Neuron (in vitro differentiated cells): Measurements from ENCODE around the gene GPC5.
"Not testable (repeated sequence)": the region's sequence is repeated elsewhere in the genome, so short reads cannot be mapped to it uniquely, and the experiment has no call there.

Source experiments
- H2AFZ ChIP-seq: one replicate; pipeline ENCODE4 v1.6.1; 2013; ENCODE audit warnings: low read depth, mild to moderate bottlenecking, inconsistent platforms, low read length, moderate library complexity
- H3K27me3 ChIP-seq: one replicate; pipeline ENCODE4 v1.6.1; 2013; ENCODE audit warnings: low read length; ENCODE audit not compliant: insufficient read depth
- H3K36me3 ChIP-seq: one replicate; pipeline ENCODE4 v1.6.1; 2013; ENCODE audit warnings: low read length; ENCODE audit not compliant: insufficient read depth
- H3K4me1 ChIP-seq: one replicate; pipeline ENCODE4 v1.6.1; 2013; ENCODE audit warnings: low read length; ENCODE audit not compliant: insufficient read depth
- H3K4me3 ChIP-seq: 2 replicates; pipeline ENCODE4 v1.5.1; 2013; ENCODE audit warnings: mild to moderate bottlenecking, low read length, moderate library complexity
- H3K9me3 ChIP-seq: one replicate; pipeline ENCODE4 v1.6.1; 2013; ENCODE audit warnings: low read length

Gene GPC5

DNA sequence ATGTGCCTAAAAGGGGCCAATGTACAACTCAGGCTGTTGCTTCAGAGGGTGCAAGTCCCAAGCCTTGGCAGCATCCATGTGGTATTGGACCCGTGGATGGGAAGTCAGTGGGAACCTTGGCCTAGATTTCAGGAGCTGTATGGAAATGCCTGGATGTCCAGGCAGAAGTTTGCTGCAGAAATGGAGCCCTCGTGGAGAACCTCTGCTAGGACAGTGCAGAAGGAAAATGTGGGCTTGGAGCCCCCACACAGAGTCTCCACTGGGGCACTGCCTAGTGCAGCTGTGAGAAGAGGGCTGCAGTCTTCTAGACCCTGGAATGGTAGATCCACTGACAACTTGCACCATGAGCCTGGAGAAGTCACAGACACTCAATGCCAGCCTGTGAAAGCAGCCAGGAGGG is 28.5 kb downstream of the GPC5 start:
- Histone ChIP-seq H3K27me3 (no peaks in the 10 kb centered on the region), H2AFZ (no peak overlapping the region), H3K36me3 (no peaks in the 10 kb centered on the region), H3K4me3 (no peak overlapping the region), H3K9me3 (no peaks in the 10 kb centered on the region), H3K4me1 (no peaks in the 10 kb centered on the region)

DNA sequence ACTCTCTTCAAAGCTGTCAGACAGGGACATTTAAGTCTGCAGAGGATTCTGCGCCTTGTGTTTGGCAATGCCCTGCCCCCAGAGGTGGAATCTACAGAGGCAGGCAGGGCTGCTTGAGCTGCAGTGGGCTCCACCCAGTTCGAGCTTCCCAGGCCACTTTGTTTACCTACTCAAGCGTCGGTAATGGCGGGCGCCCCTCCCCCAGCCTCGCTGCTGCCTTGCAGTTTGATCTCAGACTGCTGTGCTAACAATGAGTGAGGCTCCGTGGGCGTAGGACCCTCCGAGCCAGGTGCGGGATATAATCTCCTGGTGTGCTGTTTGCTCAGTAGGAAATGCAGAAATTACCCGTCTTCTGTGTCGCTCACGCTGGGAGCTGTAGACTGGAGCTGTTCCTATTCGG is 40.3 kb downstream of the GPC5 start:
- H3K27me3 ChIP-seq, H3K4me1 ChIP-seq, H2AFZ ChIP-seq, H3K4me3 ChIP-seq, H3K36me3 ChIP-seq, H3K9me3 ChIP-seq: not testable (repeated sequence)

DNA sequence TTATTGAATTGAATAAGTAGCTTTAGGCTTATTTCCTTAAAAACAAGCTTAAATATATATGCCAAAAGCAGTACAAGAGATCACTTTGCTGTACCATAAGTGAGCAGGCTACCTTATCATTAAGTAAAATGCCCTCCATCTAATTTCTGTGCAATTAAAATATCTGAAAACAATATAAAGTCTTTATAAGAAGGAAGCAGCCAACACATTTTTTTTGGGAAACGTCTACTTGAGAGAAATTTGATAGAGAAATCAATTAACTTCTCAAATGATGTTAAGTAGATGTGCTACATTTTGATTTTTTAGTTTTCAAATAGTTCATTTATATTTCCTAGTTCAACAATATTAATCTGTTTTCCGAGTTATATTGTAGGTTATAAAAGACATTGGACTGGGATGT is 52.5 kb downstream of the GPC5 start:
- no peaks in the 10 kb centered on the region for H3K27me3 ChIP-seq
- no peaks in the 10 kb centered on the region for H3K9me3 ChIP-seq
- no peaks in the 10 kb centered on the region for H3K4me1 ChIP-seq
- no peak overlapping the region for H2AFZ ChIP-seq
- no peaks in the 10 kb centered on the region for H3K36me3 ChIP-seq
- no peak overlapping the region for H3K4me3 ChIP-seq

DNA sequence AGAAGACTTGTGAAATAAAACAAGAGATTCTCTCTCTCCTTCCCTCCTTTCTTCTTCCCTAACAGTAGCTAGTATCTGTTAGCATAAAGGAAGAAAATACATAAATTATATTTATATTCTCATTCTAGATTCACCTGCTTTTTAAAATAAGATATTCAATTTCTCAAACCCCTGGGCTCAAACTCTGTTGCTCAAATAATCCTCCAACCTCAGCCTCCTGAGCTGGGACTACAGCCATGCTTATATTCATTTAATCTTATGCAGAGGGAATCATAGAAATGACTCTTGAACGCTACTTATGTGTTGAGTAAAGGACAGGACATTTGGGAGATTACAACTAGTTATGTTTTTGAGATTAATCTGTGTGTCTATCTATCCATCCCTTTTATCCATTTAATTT is 56.2 kb downstream of the GPC5 start:
- no peaks in the 10 kb centered on the region for H3K9me3 ChIP-seq
- H3K4me3 ChIP-seq: no peak overlapping the region
- H3K4me1 ChIP-seq: no peaks in the 10 kb centered on the region
- H3K36me3 ChIP-seq: no peaks in the 10 kb centered on the region
- H3K27me3 ChIP-seq: no peaks in the 10 kb centered on the region
- H2AFZ ChIP-seq: no peak overlapping the region

GRCh38 chr13:91456837-91457236 is 58.4 kb downstream of the GPC5 start:
- no peaks in the 10 kb centered on the region for H3K36me3 ChIP-seq
- H3K9me3 ChIP-seq: no peaks in the 10 kb centered on the region
- H3K4me1 ChIP-seq: no peaks in the 10 kb centered on the region
- no peak overlapping the region for H3K4me3 ChIP-seq
- no peaks in the 10 kb centered on the region for H3K27me3 ChIP-seq
- H2AFZ ChIP-seq: no peak overlapping the region

DNA sequence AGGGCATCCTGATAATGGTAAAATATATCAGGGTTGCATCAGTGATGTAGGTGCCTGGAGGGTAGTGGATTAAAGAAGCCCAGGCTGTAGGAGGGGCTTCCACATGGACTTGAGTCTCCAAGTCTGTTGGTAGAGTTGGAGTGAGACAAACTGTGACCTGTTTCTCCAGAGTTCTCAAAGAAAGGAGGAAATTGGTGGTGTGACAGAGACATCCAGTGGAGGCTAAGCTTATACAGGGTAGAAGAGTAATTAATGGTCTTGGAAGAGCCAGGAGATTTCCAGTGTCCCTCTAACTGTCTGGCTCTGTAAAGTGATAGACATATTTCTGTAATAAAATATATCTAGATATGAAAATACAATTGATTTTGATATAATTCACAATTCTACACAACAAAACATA is 61.1 kb downstream of the GPC5 start:
- Histone ChIP-seq H3K36me3 (no peaks in the 10 kb centered on the region), H3K27me3 (no peaks in the 10 kb centered on the region), H3K4me3 (no peak overlapping the region), H2AFZ (no peak overlapping the region), H3K4me1 (no peaks in the 10 kb centered on the region), H3K9me3 (no peaks in the 10 kb centered on the region)

- Histone ChIP-seq H3K36me3 (no peaks in the 10 kb centered on the region), H3K4me3 (no peak overlapping the region), H2AFZ (no peak overlapping the region), H3K27me3 (no peaks in the 10 kb centered on the region), H3K9me3 (no peaks in the 10 kb centered on the region), H3K4me1 (no peaks in the 10 kb centered on the region)
These were observed 65.9 kb downstream of the GPC5 start for GRCh38 chr13:91464336-91464735.

DNA sequence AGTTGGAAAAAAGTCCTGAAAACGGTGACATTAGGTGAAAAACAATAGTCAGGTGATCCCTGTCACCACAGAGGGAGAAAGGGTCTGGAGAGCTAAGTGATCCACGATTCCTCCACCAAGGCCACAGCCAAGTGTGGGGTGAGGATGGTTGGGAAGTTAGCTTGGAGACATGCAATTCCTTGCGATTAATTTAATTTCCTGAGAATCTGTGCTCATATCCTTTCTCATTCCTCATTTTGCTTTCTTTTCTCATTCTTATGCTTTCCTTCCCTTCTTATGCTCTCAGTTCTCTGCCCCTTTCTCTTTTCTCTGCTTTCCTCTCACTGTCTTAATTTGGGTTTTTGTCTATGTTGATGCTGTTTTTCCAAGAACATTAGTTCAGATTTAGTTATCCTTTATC is 68.8 kb downstream of the GPC5 start:
- no peaks in the 10 kb centered on the region for H3K27me3 ChIP-seq
- no peak overlapping the region for H2AFZ ChIP-seq
- no peaks in the 10 kb centered on the region for H3K36me3 ChIP-seq
- peaks cover 4% of the 10 kb centered on the region for H3K4me1 ChIP-seq
- H3K9me3 ChIP-seq: no peaks in the 10 kb centered on the region
- H3K4me3 ChIP-seq: no peak overlapping the region

- no peak overlapping the region for H3K4me3 ChIP-seq
- peaks cover 4% of the 10 kb centered on the region for H3K4me1 ChIP-seq
- H3K9me3 ChIP-seq: no peaks in the 10 kb centered on the region
- H3K27me3 ChIP-seq: no peaks in the 10 kb centered on the region
- no peak overlapping the region for H2AFZ ChIP-seq
- H3K36me3 ChIP-seq: no peaks in the 10 kb centered on the region
These were observed 69.9 kb downstream of the GPC5 start for GRCh38 chr13:91468301-91468700.

GRCh38 chr13:91470084-91470621 is 71.7 kb downstream of the GPC5 start:
- no peaks in the 10 kb centered on the region for H3K27me3 ChIP-seq
- H3K4me1 ChIP-seq: peaks cover 4% of the 10 kb centered on the region
- H3K36me3 ChIP-seq: no peaks in the 10 kb centered on the region
- H3K9me3 ChIP-seq: no peaks in the 10 kb centered on the region
- H2AFZ ChIP-seq: no peak overlapping the region
- no peak overlapping the region for H3K4me3 ChIP-seq

GRCh38 chr13:91470681-91471080 is 72.3 kb downstream of the GPC5 start:
- Histone ChIP-seq H3K27me3 (no peaks in the 10 kb centered on the region), H2AFZ (no peak overlapping the region), H3K9me3 (no peaks in the 10 kb centered on the region), H3K4me1 (peaks cover 4% of the 10 kb centered on the region), H3K36me3 (no peaks in the 10 kb centered on the region), H3K4me3 (no peak overlapping the region)

- Histone ChIP-seq H3K27me3 (no peaks in the 10 kb centered on the region), H3K4me1 (peaks cover 11% of the 10 kb centered on the region), H3K9me3 (no peaks in the 10 kb centered on the region), H2AFZ (no peak overlapping the region), H3K36me3 (no peaks in the 10 kb centered on the region), H3K4me3 (no peak overlapping the region)
These were observed 84.0 kb downstream of the GPC5 start for GRCh38 chr13:91482427-91482826.

DNA sequence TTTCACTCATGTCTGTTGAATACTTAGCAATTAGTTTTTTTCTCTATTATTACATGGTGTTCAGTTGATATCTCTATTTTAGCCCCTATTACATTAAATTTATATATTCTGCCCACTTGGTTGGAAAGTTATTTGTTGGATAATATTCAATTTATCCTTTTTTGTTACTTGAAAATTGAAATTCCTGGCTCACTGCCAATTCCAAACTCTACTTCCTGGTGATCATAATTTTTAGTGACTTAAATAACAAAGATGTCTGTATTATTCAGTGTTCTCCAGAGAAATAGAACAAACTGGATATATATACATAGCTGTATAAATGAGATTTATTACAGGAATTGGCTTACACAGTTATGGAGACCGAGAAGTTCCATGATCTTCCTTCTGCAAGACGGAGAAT is 93.6 kb downstream of the GPC5 start:
- no peaks in the 10 kb centered on the region for H3K4me1 ChIP-seq
- H3K36me3 ChIP-seq: no peaks in the 10 kb centered on the region
- H3K9me3 ChIP-seq: no peaks in the 10 kb centered on the region

DNA sequence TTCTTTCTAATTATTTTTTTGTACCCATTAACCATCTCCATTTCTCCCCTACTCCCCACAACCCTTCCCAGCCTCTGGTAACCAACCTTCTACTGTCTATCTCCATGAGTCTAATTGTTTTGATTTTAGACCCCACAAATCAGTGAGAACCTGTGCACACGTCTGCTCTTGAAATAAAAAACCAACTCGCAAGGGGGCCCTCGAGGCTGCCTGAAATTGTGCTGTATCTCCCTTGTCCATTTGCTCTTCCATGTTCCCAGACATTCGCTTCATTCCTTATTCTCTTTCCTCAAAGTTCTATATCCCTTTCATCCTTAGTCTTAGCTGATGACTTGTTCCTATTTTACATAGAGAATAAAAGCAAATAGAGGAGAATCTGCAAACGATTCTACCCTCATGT is 95.0 kb downstream of the GPC5 start:
- H3K4me3 ChIP-seq: no peak overlapping the region
- no peak overlapping the region for H2AFZ ChIP-seq
- no peaks in the 10 kb centered on the region for H3K27me3 ChIP-seq
- H3K4me1 ChIP-seq: no peaks in the 10 kb centered on the region
- H3K9me3 ChIP-seq: no peaks in the 10 kb centered on the region
- H3K36me3 ChIP-seq: no peaks in the 10 kb centered on the region

More for the DNA sequence above, 93.6 kb downstream of the GPC5 start:
- Histone ChIP-seq H3K27me3 (no peaks in the 10 kb centered on the region), H3K4me3 (no peak overlapping the region), H2AFZ (no peak overlapping the region)
